CD14-positive monocyte (primary cell): Measurements from ENCODE around the gene C16orf96. TPM values are rescaled to one million over a fixed set of nuclear protein-coding genes. Genes with fewer than 3 reads are reported as not detected.

Source experiments
- DNase-seq, 3 donors: peaks; one replicate each; pipeline ENCODE4 v3.0.0-alpha.2; 2011 to 2022
- H2AFZ ChIP-seq: 2 replicates; pipeline ENCODE4 v1.6.0; 2012; ENCODE audit warnings: mild to moderate bottlenecking, low read depth, low read length, inconsistent platforms; ENCODE audit not compliant: insufficient read depth, poor library complexity, severe bottlenecking
- H3K27ac ChIP-seq, 2 donors: 1 replicate in 1 of 2; 2 replicates in 1 of 2; pipeline ENCODE4 v1.5.1; 2012 to 2013; ENCODE audit warnings: low read length in 2 of 2, control low read depth in 1 of 2, inconsistent platforms in 1 of 2, low read depth in 1 of 2, mild to moderate bottlenecking in 1 of 2
- H3K27me3 ChIP-seq, 2 donors: one replicate each; pipeline versions ENCODE4 v1.6.0 to v1.6.1; 2011 to 2013; ENCODE audit warnings: low read length in 2 of 2; ENCODE audit not compliant: control insufficient read depth in 2 of 2, insufficient read depth in 2 of 2
- H3K36me3 ChIP-seq, 2 donors: replicated peaks in 1 of 2; 1 replicate in 1 of 2; 2 replicates in 1 of 2; pipeline versions ENCODE4 v1.5.1 to v1.6.1; 2012 to 2013; ENCODE audit warnings: low read length in 2 of 2, control low read depth in 1 of 2, inconsistent platforms in 1 of 2, mild to moderate bottlenecking in 1 of 2; ENCODE audit not compliant: insufficient read depth in 2 of 2, control insufficient read depth in 1 of 2
- H3K4me1 ChIP-seq, 2 donors: 1 replicate in 1 of 2; 2 replicates in 1 of 2; pipeline versions ENCODE4 v1.5.1 to v1.6.1; 2012 to 2013; ENCODE audit warnings: low read length in 2 of 2, control low read depth in 1 of 2, inconsistent platforms in 1 of 2, mild to moderate bottlenecking in 1 of 2, moderate library complexity in 1 of 2; ENCODE audit not compliant: insufficient read depth in 2 of 2, control insufficient read depth in 1 of 2
- H3K4me2 ChIP-seq: replicated peaks from 2 replicates; pipeline ENCODE3; 2012; ENCODE audit warnings: low read length, moderate library complexity, mild to moderate bottlenecking; ENCODE audit not compliant: poor library complexity, severe bottlenecking; ENCODE audit errors: extremely low read depth
- H3K4me3 ChIP-seq, 3 experiments: fragments of 200-600 bp in 1 of 3; sonication (generic) in 1 of 3; replicated peaks in 1 of 3; 1 replicate in 2 of 3; 2 replicates in 1 of 3; pipeline ENCODE4 v1.5.1; 2011 to 2013; ENCODE audit warnings: low read length in 3 of 3, mild to moderate bottlenecking in 3 of 3, control low read depth in 2 of 3, low read depth in 2 of 3, inconsistent platforms in 1 of 3, moderate library complexity in 1 of 3
- H3K79me2 ChIP-seq: 2 replicates; pipeline ENCODE4 v1.6.0; 2012; ENCODE audit warnings: mild to moderate bottlenecking, control low read depth, inconsistent platforms, low read length, moderate library complexity; ENCODE audit not compliant: insufficient read depth
- H3K9ac ChIP-seq: 2 replicates; pipeline ENCODE4 v1.6.0; 2017; ENCODE audit warnings: low read length, mild to moderate bottlenecking; ENCODE audit not compliant: insufficient read depth, poor library complexity, severe bottlenecking
- H3K9me3 ChIP-seq, 2 donors: replicated peaks in 1 of 2; 1 replicate in 1 of 2; 2 replicates in 1 of 2; pipeline versions ENCODE4 v1.5.1 to v1.6.1; 2012 to 2013; ENCODE audit warnings: low read length in 2 of 2, control low read depth in 1 of 2; ENCODE audit not compliant: control insufficient read depth in 1 of 2, insufficient read depth in 1 of 2
- H4K20me1 ChIP-seq: 2 replicates; pipeline ENCODE4 v1.6.0; 2012; ENCODE audit warnings: mild to moderate bottlenecking, low read length, control low read depth, moderate library complexity; ENCODE audit not compliant: insufficient read depth
- H3K27ac Mint-ChIP-seq, 7 donors: one replicate each; pipeline ENCODE4 v1.8.0; 2020; ENCODE audit warnings: mild to moderate bottlenecking in 7 of 7, mixed read lengths in 7 of 7, moderate library complexity in 6 of 7, inconsistent platforms in 2 of 7
- H3K27me3 Mint-ChIP-seq, 3 donors: one replicate each; pipeline ENCODE4 v1.8.0; 2021 to 2022; ENCODE audit warnings: low read depth in 3 of 3, mild to moderate bottlenecking in 3 of 3, mixed read lengths in 3 of 3, moderate library complexity in 3 of 3, inconsistent platforms in 1 of 3
- H3K36me3 Mint-ChIP-seq, 2 donors: one replicate each; pipeline ENCODE4 v1.8.0; 2020; ENCODE audit warnings: mixed read lengths in 2 of 2, inconsistent platforms in 1 of 2, mild to moderate bottlenecking in 1 of 2
- H3K4me1 Mint-ChIP-seq: one replicate; pipeline ENCODE4 v1.8.0; 2020; ENCODE audit warnings: mild to moderate bottlenecking, mixed read lengths
- H3K4me3 Mint-ChIP-seq, 2 donors: one replicate each; pipeline ENCODE4 v1.8.0; 2020; ENCODE audit warnings: mild to moderate bottlenecking in 2 of 2, mixed read lengths in 2 of 2, moderate library complexity in 1 of 2
- H3K9me3 Mint-ChIP-seq, 7 donors: one replicate each; pipeline ENCODE4 v1.8.0; 2020 to 2022; ENCODE audit warnings: mixed read lengths in 7 of 7, mild to moderate bottlenecking in 6 of 7, moderate library complexity in 6 of 7, inconsistent platforms in 2 of 7
- CTCF ChIP-seq: fragments of 200-600 bp; IDR thresholded peaks from one replicate; pipeline ENCODE4 v1.8.0; 2022; ENCODE audit warnings: antibody characterized with exemption, mild to moderate bottlenecking
- WGBS: methylation state at CpG from one replicate; pipeline ENCODE4 v1.1.5; 2013; ENCODE audit warnings: missing lambda C conversion rate; ENCODE audit not compliant: insufficient coverage; 5-methylcytosine and 5-hydroxymethylcytosine counted together
- intact Hi-C, 2 donors: fragments of 100-400 bp; cut with micrococcal nuclease; formaldehyde crosslinking; loops; one replicate each; pipeline versions ENCODE4 v1.15.0 to v1.15.1; 2023
- polyA plus RNA-seq, 3 donors: library from polyadenylated mRNA; depleted of rRNA in 1 of 3; unstranded in 2 of 3; stranded (reverse) in 1 of 3; fragments of 300-500 nt in 2 of 3; fragments of >200 nt in 1 of 3; fragmentation: Illumina TruSeq in 2 of 3; gene quantifications; 1 replicate in 2 of 3; 2 replicates in 1 of 3; pipeline ENCODE4 v1.2.3, GENCODE V29; 2012 to 2021

C16orf96 gene
- polyA plus RNA-seq, 3 donors: 0.13 TPM; not detected in 2

GRCh38 chr16:4519274-4520058 is 36.7 kb upstream of the C16orf96 start:
- H3K4me3 Mint-ChIP-seq: no peak overlapping the region
- peaks cover 70% of the 10 kb centered on the region for H3K4me1 Mint-ChIP-seq
- no peak overlapping the region for H3K27ac ChIP-seq
- peaks cover 5 to 18% of the 10 kb centered on the region in 2 donors for H3K36me3 Mint-ChIP-seq
- peak overlapping the region in 4 of 7 donors; percentile 33 to 84 (median 54) for H3K27ac Mint-ChIP-seq
- intact Hi-C loops: loop anchor here in 1 of 2 donors (10.0 kb wide), 1 partner anchor 95 kb away; the partner anchor contains the start of gene UBALD1
- no peak overlapping the region for H3K4me2 ChIP-seq
- H3K79me2 ChIP-seq: peaks cover 39% of the 10 kb centered on the region
- H3K36me3 ChIP-seq: no peaks in the 10 kb centered on the region
- no peak overlapping the region for H3K4me3 ChIP-seq
- H3K9me3 ChIP-seq: no peaks in the 10 kb centered on the region
- DNase-seq: no peak
- H3K9me3 Mint-ChIP-seq: peaks cover 0 to 3% (median 0%) of the 10 kb centered on the region in 7 donors
- no peaks in the 10 kb centered on the region for H4K20me1 ChIP-seq
- H3K9ac ChIP-seq: no peak overlapping the region
- TF ChIP-seq CTCF: no peak
- 83% methylated on average over 10 of the region's 15 CpGs for WGBS
- peaks cover 62 to 75% of the 10 kb centered on the region in 2 donors for H3K4me1 ChIP-seq
- peaks cover 0 to 5% (median 3%) of the 10 kb centered on the region in 3 donors for H3K27me3 Mint-ChIP-seq
- no peak overlapping the region for H2AFZ ChIP-seq
- no peaks in the 10 kb centered on the region for H3K27me3 ChIP-seq

GRCh38 chr16:4520913-4521312 is 35.2 kb upstream of the C16orf96 start:
- no peaks in the 10 kb centered on the region for H3K27me3 ChIP-seq
- no peak overlapping the region for H3K9ac ChIP-seq
- Mint-ChIP-seq H3K9me3 (peaks cover 0 to 3% (median 0%) of the 10 kb centered on the region in 7 donors), H3K36me3 (peaks cover 10 to 23% of the 10 kb centered on the region in 2 donors), H3K4me1 (peaks cover 56% of the 10 kb centered on the region), H3K27ac (peak overlapping the region in 1 of 7 donors; percentile 31), H3K4me3 (no peak overlapping the region), H3K27me3 (peaks cover 0 to 5% (median 3%) of the 10 kb centered on the region in 3 donors)
- intact Hi-C loops: no loop called here
- H3K4me2 ChIP-seq: no peak overlapping the region
- peaks cover 46% of the 10 kb centered on the region for H3K79me2 ChIP-seq
- no peaks in the 10 kb centered on the region for H3K9me3 ChIP-seq
- no peak overlapping the region for H2AFZ ChIP-seq
- H4K20me1 ChIP-seq: no peaks in the 10 kb centered on the region
- DNase-seq: no peak
- no peaks in the 10 kb centered on the region for H3K36me3 ChIP-seq
- H3K27ac ChIP-seq: no peak overlapping the region
- WGBS: 92% methylated on average over 5 of the region's 7 CpGs
- H3K4me1 ChIP-seq: peaks cover 49 to 60% of the 10 kb centered on the region in 2 donors
- no peak for TF ChIP-seq CTCF
- H3K4me3 ChIP-seq: no peak overlapping the region
